Breast epithelium (tissue), 4 donors: Measurements from ENCODE around the gene PLIN1. TPM values are rescaled to one million over a fixed set of nuclear protein-coding genes. Genes with fewer than 3 reads are reported as not detected.

Experiments
- DNase-seq, 2 donors: peaks; one replicate each; pipeline ENCODE4 v3.0.0-alpha.2; 2019; ENCODE audit warnings: low spot score in 2 of 2
- H3K27ac ChIP-seq, 2 donors: fragments of 200-600 bp; sonication (generic) in 1 of 2; one replicate each; pipeline ENCODE4 v1.5.1; 2016 to 2019; ENCODE audit warnings: mild to moderate bottlenecking in 1 of 2
- H3K27me3 ChIP-seq, 2 donors: fragments of 200-600 bp; sonication (generic) in 1 of 2; one replicate each; pipeline versions ENCODE4 v1.5.1 to v1.6.0; 2017 to 2019; ENCODE audit warnings: control low read depth in 1 of 2, mild to moderate bottlenecking in 1 of 2
- H3K36me3 ChIP-seq: fragments of 200-600 bp; one replicate; pipeline ENCODE4 v1.5.1; 2019
- H3K4me1 ChIP-seq, 2 donors: fragments of 200-600 bp; sonication (generic); one replicate each; pipeline ENCODE4 v1.5.1; 2016 to 2019; ENCODE audit warnings: control low read depth in 1 of 2
- H3K4me3 ChIP-seq, 3 donors: fragments of 200-600 bp; sonication (generic); 1 replicate in 2 of 3; 2 replicates in 1 of 3; pipeline ENCODE4 v1.5.1; 2016 to 2019; ENCODE audit warnings: mild to moderate bottlenecking in 3 of 3, moderate library complexity in 2 of 3
- H3K9me3 ChIP-seq, 2 donors: fragments of 200-600 bp; sonication (generic) in 1 of 2; one replicate each; pipeline ENCODE4 v1.5.1; 2016 to 2019; ENCODE audit warnings: control low read depth in 1 of 2
- CTCF ChIP-seq, 3 donors: fragments of 450-650 bp; IDR thresholded peaks; one replicate each; pipeline ENCODE4 v1.5.1; 2016 to 2017; ENCODE audit warnings: antibody characterized with exemption in 3 of 3, mild to moderate bottlenecking in 3 of 3, moderate library complexity in 3 of 3
- POLR2A ChIP-seq: fragments of 450-650 bp; IDR thresholded peaks from one replicate; pipeline ENCODE4 v1.6.1; 2016; ENCODE audit warnings: antibody characterized with exemption, mild to moderate bottlenecking, moderate library complexity
- POLR2AphosphoS5 ChIP-seq, 3 donors: sonication (generic); formaldehyde crosslinking; IDR thresholded peaks; one replicate each; pipeline ENCODE4 v1.6.1; 2017; ENCODE audit warnings: antibody characterized with exemption in 3 of 3
- intact Hi-C: fragments of 100-400 bp; cut with DNase I; formaldehyde crosslinking; loops from one replicate; pipeline ENCODE4 v1.15.1; 2023; ENCODE audit warnings: low total_unique reads
- total RNA-seq, 3 donors: library from RNA; depleted of rRNA; stranded (reverse); fragments of >200 nt; gene quantifications; one replicate each; pipeline ENCODE4 v1.1.0, GENCODE V29; 2016

PLIN1 gene
- total RNA-seq, 3 donors from 2014 or later, result 114 to 2,292 (median 132) TPM

- TF ChIP-seq POLR2AphosphoS5 (IDR thresholded peaks at IDR 0.05), result no peak
- TF ChIP-seq CTCF (IDR thresholded peaks at IDR 0.05), result no peak
- no peak for TF ChIP-seq POLR2A
- no peak for DNase-seq
- Histone ChIP-seq H3K27me3 (no peaks in the 10 kb centered on the region), H3K4me1 (no peaks in the 10 kb centered on the region), H3K36me3 (no peaks in the 10 kb centered on the region), H3K9me3 (no peaks in the 10 kb centered on the region), H3K27ac (no peak overlapping the region), H3K4me3 (no peak overlapping the region)
- intact Hi-C loops, result loop anchor here (10.0 kb wide), 1 partner anchor 109 kb away; the partner anchor contains the start of gene MESP1
Observed at GRCh38 chr15:89645680-89646079, 33.5 kb downstream of the PLIN1 start.

- intact Hi-C loops, result loop anchor here (10.0 kb wide), 1 partner anchor 113 kb away; the partner anchor contains the start of gene MESP1
- H3K27ac ChIP-seq, result no peak overlapping the region
- DNase-seq, result no peak
- no peak overlapping the region for H3K4me3 ChIP-seq
- no peaks in the 10 kb centered on the region for H3K4me1 ChIP-seq
- no peaks in the 10 kb centered on the region for H3K9me3 ChIP-seq
- no peaks in the 10 kb centered on the region for H3K27me3 ChIP-seq
- TF ChIP-seq POLR2A (no peak), CTCF (IDR thresholded peaks at IDR 0.05) (no peak), POLR2AphosphoS5 (IDR thresholded peaks at IDR 0.05) (no peak)
- H3K36me3 ChIP-seq, result no peaks in the 10 kb centered on the region
Observed at GRCh38 chr15:89642106-89642505, 37.1 kb downstream of the PLIN1 start.

DNA sequence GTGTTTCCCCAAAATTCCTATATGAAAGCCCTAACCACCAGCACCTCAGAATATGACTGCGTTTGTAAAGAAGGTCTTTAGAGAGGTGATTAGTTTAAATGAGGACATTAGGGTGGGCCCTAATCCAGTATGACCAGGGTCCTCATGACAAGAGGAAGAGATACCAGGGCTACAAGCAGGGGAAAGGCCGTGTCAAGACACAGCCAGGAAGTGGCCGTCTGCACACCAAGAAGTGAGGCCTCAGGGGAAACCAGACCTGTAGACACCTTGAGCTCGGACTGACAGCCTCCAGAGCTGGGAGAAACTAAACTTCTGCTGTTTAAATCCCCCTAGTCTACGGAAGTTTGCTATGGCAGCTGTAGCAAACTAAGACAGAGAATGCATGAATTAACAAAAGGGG, 38.1 kb downstream of the PLIN1 start:
- Histone ChIP-seq H3K9me3 (no peaks in the 10 kb centered on the region), H3K4me3 (no peak overlapping the region), H3K27me3 (no peaks in the 10 kb centered on the region), H3K4me1 (no peaks in the 10 kb centered on the region), H3K36me3 (no peaks in the 10 kb centered on the region), H3K27ac (no peak overlapping the region)
- no peak for DNase-seq
- intact Hi-C loops, result loop anchor here (10.0 kb wide), 1 partner anchor 114 kb away; the partner anchor contains the start of gene MESP1
- TF ChIP-seq POLR2AphosphoS5 (IDR thresholded peaks at IDR 0.05), result no peak
- TF ChIP-seq POLR2A, result no peak
- TF ChIP-seq CTCF (IDR thresholded peaks at IDR 0.05), result no peak

DNA sequence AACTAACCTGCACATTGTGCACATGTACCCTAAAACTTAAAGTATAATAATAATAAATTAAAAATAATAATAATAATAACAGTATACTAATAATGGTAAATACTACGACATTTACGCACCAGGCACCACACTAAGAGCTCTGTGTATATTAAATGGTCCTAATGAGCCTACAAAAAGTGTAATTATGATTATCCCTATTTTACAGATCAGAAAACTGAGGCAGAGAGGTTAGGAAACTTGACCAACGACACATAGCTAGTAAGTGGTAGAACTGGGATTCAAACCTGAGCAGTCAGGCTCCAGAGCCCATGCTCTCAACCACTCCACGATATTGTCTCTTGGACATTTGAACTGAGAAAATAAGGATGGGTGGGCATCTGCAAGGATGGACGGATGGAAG, 38.9 kb downstream of the PLIN1 start:
- TF ChIP-seq POLR2AphosphoS5 (IDR thresholded peaks at IDR 0.05) (no peak), CTCF (IDR thresholded peaks at IDR 0.05) (no peak), POLR2A (no peak)
- Histone ChIP-seq H3K27me3 (no peaks in the 10 kb centered on the region), H3K27ac (no peak overlapping the region), H3K4me1 (no peaks in the 10 kb centered on the region), H3K9me3 (no peaks in the 10 kb centered on the region), H3K4me3 (no peak overlapping the region), H3K36me3 (no peaks in the 10 kb centered on the region)
- no peak for DNase-seq
- intact Hi-C loops, result loop anchor here (10.0 kb wide), 1 partner anchor 115 kb away; the partner anchor contains the start of gene MESP1

DNA sequence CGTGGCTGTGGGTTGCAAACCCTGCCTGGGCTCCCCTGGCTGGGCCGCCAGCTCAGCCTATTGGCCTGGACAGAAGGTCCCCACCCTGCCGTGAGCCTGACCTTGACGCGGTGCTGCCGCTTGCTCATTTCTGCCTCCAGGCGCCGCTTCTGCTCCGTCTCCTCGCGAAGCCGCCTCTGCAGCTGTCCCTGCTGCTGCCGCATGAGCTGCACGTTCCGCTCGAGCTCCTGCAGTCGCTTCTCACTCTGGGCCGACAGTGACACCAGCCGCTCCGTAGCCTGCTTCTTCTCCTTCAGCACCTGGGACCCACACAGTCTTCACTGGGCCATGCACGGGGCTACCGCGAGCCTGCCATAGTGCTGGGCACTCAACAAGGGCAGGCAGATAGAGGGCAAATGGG, 45.6 kb downstream of the PLIN1 start:
- no peak overlapping the region for H3K27ac ChIP-seq
- intact Hi-C loops, result no loop called here
- H3K36me3 ChIP-seq, result no peaks in the 10 kb centered on the region
- no peak overlapping the region for H3K4me3 ChIP-seq
- DNase-seq, result no peak
- H3K4me1 ChIP-seq, result no peaks in the 10 kb centered on the region
- no peaks in the 10 kb centered on the region for H3K27me3 ChIP-seq
- no peaks in the 10 kb centered on the region for H3K9me3 ChIP-seq
- TF ChIP-seq POLR2A, result no peak
- no peak for TF ChIP-seq CTCF (IDR thresholded peaks at IDR 0.05)
- no peak for TF ChIP-seq POLR2AphosphoS5 (IDR thresholded peaks at IDR 0.05)
